Lung microvascular endothelial cell (primary cell): ENCODE measurements around the gene C10orf71. TPM values are rescaled to one million over a fixed set of nuclear protein-coding genes. Genes with fewer than 3 reads are reported as not detected.

Experiments
- DNase-seq, 2 donors: peaks; one replicate each; pipeline versions ENCODE4 v3.0.0 to v3.0.0-alpha.2; 2010; ENCODE audit warnings: low read depth in 2 of 2
- total RNA-seq: library from RNA; depleted of rRNA; stranded (reverse); fragments of >200 nt; gene quantifications from 2 replicates; pipeline ENCODE4 v1.2.1, GENCODE V29; 2014

C10orf71 gene
- not detected in 2 replicates for total RNA-seq

- no peak for DNase-seq
Observed at GRCh38 chr10:49298983-49299815, at the start of gene C10orf71. Gene C10orf71, plus strand, starts transcription at chr10:49299170. Its CDS starts 23,376 bp downstream, at chr10:49322546.

- no peak for DNase-seq
Observed at GRCh38 chr10:49252313-49253034, 46.5 kb upstream of the C10orf71 start.

GRCh38 chr10:49253340-49253906, 45.5 kb upstream of the C10orf71 start:
- DNase-seq = no peak

- no peak for DNase-seq
Observed at GRCh38 chr10:49254150-49254549, 44.8 kb upstream of the C10orf71 start.

- no peak for DNase-seq
Observed at GRCh38 chr10:49254556-49255318, 44.2 kb upstream of the C10orf71 start.

GRCh38 chr10:49255883-49256282, 43.1 kb upstream of the C10orf71 start:
- DNase-seq = no peak

GRCh38 chr10:49257154-49257553, 41.8 kb upstream of the C10orf71 start:
- no peak for DNase-seq

- DNase-seq = no peak
Observed at GRCh38 chr10:49257626-49258349, 41.2 kb upstream of the C10orf71 start.

GRCh38 chr10:49258350-49258683, 40.7 kb upstream of the C10orf71 start:
- DNase-seq = no peak

- no peak for DNase-seq
Observed at GRCh38 chr10:49260644-49261296, 38.2 kb upstream of the C10orf71 start.

GRCh38 chr10:49263591-49263990, 35.4 kb upstream of the C10orf71 start:
- no peak for DNase-seq

GRCh38 chr10:49264177-49264677, 34.7 kb upstream of the C10orf71 start:
- DNase-seq = no peak

GRCh38 chr10:49265885-49266284, 33.1 kb upstream of the C10orf71 start:
- no peak for DNase-seq

GRCh38 chr10:49268185-49268584, 30.8 kb upstream of the C10orf71 start:
- DNase-seq = no peak

GRCh38 chr10:49269523-49269922, 29.4 kb upstream of the C10orf71 start:
- no peak for DNase-seq

GRCh38 chr10:49270565-49270964, 28.4 kb upstream of the C10orf71 start:
- DNase-seq = no peak

- DNase-seq = no peak
Observed at GRCh38 chr10:49271346-49271745, 27.6 kb upstream of the C10orf71 start.

GRCh38 chr10:49272251-49273081, 26.5 kb upstream of the C10orf71 start:
- no peak for DNase-seq

- no peak for DNase-seq
Observed at GRCh38 chr10:49273082-49273465, 25.9 kb upstream of the C10orf71 start.

GRCh38 chr10:49273626-49274025, 25.3 kb upstream of the C10orf71 start:
- no peak for DNase-seq
